Fibroblast of pulmonary artery (primary cell): ENCODE data around the gene C9orf85.
A peak's percentile ranks its signal among the peaks of the same experiment; 100 is the strongest.

Experiments used
- DNase-seq: peaks from one replicate; pipeline ENCODE4 v3.0.0-alpha.2; 2010; ENCODE audit warnings: low read depth
- H3K4me3 ChIP-seq: replicated peaks from 2 replicates; pipeline ENCODE4 v1.5.1; 2011; ENCODE audit warnings: low read depth, mild to moderate bottlenecking, control low read depth, low read length, moderate library complexity
- TF ChIP-seq, protein P1 (sequence below): IDR thresholded peaks from 2 replicates; pipeline ENCODE4 v1.5.1; 2011; ENCODE audit warnings: mild to moderate bottlenecking, control low read depth, low read length, inconsistent platforms; ENCODE audit errors: missing control alignments

Gene C9orf85

DNA sequence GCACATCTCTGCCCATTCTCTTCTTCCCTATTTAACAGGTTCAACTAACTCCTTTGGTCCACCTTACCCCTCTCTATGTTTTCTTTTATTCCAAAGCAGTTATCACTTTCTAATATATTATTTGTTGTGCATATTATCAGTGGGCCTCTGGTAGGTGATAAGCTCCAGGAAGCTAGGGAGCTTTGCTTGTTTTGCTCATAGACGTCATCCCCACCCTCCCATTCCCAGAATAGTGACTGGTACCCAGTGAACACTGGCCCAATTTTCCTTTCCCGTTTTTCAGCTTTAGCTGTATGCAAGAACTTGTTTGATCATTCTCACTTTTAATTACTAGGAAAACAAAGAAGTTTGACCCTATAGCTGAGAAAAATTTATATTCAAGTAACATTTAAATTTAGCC lies 7.4 kb upstream of the C9orf85 start:
- H3K4me3 ChIP-seq = no peak overlapping the region
- TF ChIP-seq, protein P1, sequence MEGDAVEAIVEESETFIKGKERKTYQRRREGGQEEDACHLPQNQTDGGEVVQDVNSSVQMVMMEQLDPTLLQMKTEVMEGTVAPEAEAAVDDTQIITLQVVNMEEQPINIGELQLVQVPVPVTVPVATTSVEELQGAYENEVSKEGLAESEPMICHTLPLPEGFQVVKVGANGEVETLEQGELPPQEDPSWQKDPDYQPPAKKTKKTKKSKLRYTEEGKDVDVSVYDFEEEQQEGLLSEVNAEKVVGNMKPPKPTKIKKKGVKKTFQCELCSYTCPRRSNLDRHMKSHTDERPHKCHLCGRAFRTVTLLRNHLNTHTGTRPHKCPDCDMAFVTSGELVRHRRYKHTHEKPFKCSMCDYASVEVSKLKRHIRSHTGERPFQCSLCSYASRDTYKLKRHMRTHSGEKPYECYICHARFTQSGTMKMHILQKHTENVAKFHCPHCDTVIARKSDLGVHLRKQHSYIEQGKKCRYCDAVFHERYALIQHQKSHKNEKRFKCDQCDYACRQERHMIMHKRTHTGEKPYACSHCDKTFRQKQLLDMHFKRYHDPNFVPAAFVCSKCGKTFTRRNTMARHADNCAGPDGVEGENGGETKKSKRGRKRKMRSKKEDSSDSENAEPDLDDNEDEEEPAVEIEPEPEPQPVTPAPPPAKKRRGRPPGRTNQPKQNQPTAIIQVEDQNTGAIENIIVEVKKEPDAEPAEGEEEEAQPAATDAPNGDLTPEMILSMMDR = no peak
- no peak for DNase-seq

DNA sequence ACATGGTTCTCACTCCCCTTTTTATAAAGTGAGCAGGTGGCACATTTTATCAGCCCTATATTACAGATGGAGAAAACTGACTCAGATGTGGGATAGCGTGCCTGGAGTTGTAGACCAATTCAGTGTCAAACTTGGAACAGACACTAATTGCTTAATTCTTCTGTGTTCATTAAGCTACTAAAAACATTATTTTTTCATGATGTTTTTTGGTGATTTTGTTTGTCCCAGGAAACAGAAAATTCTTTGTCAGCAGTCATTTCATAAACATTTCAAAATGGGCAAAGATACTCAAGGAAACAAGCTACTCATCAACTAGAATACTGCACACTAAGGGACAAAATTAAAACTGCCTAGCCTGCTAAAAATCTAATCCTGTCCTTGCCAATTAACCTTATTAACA lies 2.6 kb upstream of the C9orf85 start:
- TF ChIP-seq, protein P1 = no peak
- no peak for DNase-seq
- peak overlapping the region; percentile 93 for H3K4me3 ChIP-seq

- DNase-seq = peak; percentile 23
- H3K4me3 ChIP-seq = peak overlapping the region; percentile 93
- TF ChIP-seq, protein P1 = no peak
Measured at GRCh38 chr9:71909887-71910649, 1.4 kb upstream of the C9orf85 start.

- peak overlapping the region; percentile 93 for H3K4me3 ChIP-seq
- DNase-seq = no peak
- TF ChIP-seq, protein P1 = no peak
Measured at GRCh38 chr9:71910650-71911060, 784 bp upstream of the C9orf85 start.

DNA sequence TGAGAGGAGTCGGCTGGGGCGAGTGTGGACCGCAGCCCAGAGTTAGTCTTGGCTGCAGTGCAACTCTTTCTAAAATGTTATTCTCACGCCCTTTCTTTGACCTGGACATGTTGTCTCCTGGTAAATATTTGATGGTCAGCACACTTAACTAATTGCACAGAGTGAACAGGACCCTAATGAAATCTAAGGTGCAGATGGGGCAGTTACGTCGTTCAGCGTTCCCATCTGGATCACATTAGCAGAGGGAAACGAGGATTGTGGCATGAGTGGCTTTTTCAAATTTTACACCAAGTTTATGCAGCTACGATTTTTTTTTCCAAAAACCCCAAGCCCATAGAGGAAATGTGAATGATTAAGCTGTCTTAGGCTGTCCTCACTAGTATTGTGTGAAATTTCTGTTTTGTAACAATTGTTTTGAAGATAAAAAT lies 483 bp downstream of the C9orf85 start:
- peak; percentile 62 for DNase-seq
- TF ChIP-seq, protein P1 = no peak
- H3K4me3 ChIP-seq = peak overlapping the region; percentile 93

GRCh38 chr9:71915495-71915894 lies 4.1 kb downstream of the C9orf85 start:
- TF ChIP-seq, protein P1 = no peak
- no peak for DNase-seq
- H3K4me3 ChIP-seq = no peak overlapping the region
